Stimulated activated CD8-positive, alpha-beta memory T cell treated with anti-CD3 and anti-CD28 coated beads, Interleukin-4, amount 100 ng/mL, for 24 hours (primary cell): Measurements from ENCODE around the gene DHX32.

Experiments
- DNase-seq: peaks from one replicate; pipeline ENCODE4 v3.0.0-alpha.2; 2020; ENCODE audit warnings: low read depth

Gene DHX32

GRCh38 chr10:125848371-125848770 is 32.7 kb downstream of the DHX32 start:
- DNase-seq: no peak

- no peak for DNase-seq
These were observed 34.2 kb downstream of the DHX32 start for GRCh38 chr10:125846894-125847293.

DNA sequence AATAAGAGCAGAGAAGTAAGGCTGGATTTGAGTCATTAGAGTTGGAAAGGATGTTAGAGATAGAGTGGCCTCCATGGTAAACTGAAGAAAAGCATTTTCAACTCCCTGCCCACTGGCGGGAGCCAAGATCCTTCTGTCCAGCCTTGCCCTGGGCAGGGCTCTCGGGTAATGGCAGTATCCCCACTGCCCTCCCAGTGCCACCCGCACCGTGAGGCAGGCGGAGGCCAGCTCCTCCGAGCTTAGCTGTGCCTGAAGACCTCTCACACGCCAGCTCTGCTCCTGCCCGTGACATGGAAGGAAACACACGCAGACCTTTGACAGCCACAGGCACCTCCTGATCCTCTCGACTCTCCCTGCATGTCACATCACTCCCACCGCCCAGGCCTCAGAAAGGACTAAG is 35.5 kb downstream of the DHX32 start:
- DNase-seq: no peak

GRCh38 chr10:125844751-125845221 is 36.3 kb downstream of the DHX32 start:
- DNase-seq: no peak

- no peak for DNase-seq
These were observed 37.3 kb downstream of the DHX32 start for GRCh38 chr10:125843603-125844329.

GRCh38 chr10:125840955-125841354 is 40.1 kb downstream of the DHX32 start:
- DNase-seq: no peak

DNA sequence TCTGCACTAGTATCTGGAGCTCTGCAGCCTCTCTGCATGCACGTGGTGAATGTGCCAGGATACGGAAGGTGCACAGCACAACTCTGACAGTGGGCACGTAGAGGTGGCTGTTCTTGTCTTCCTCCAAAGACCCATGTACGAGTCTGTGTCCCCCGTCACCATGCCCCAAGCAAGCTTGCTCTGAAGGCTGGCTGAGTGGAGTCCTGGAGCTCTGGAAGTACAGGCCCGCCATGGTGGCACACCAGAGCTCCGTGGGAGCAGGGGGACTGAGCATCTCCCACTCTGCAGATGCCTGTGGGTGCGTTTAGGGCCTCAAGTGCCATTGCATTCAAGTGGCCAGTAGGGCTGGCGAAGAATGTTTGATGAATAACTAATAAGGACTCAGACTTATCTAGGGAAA is 40.7 kb downstream of the DHX32 start:
- no peak for DNase-seq

DNA sequence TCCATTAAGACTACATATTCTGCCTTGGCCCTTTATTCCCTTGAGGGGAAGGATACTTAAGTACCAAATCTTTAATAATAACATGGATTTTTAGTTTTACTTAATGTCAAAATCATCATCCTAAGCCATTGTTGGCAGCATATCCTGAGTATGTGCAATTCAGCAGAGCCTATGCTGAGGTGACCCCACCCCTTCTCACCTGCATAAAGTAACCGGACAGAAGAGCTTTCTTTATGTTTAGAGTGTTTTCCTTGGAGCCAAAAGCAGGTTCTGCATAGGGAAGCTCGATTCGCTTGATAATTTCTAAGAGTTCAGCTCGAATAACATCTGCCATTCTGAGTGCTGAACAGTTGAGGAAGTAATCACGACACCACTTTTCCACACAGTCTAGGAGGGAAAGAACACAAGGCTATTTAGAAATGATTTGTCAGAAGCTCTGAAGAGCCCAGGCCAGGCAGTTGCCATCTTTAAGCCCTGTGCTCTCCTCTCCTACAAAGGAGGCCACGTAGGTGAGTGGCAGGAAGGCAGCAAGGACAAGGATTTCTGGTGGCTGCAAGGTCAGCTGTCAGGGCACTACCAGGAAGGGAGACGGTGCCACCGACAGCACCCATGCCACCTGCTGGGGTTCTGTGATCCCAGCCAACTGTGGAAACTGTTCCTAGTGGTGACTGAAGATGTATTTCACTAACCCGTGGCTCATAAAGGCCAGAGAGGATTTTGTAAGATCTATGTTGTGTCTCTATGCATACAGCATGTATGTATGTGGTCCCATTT is 42.1 kb downstream of the DHX32 start:
- DNase-seq: no peak

DNA sequence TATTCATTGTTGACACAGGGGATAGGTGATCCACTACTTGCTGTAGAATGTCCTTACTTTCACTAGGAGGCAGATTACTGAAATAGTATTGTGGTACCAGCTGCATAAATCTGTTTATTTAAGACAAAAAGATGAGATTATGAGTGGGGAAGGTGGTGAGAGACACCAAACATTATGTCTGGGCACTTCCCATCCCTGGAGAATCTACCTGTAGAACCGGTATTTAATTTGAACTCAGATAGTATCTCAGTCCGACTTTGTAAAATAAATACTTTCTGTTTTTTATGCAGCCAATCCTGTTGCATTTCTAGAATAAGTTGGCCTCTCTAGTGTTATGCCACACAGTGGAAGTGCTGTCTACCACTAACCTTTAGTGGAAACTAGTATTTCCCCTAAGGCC is 44.3 kb downstream of the DHX32 start:
- DNase-seq: no peak

DNA sequence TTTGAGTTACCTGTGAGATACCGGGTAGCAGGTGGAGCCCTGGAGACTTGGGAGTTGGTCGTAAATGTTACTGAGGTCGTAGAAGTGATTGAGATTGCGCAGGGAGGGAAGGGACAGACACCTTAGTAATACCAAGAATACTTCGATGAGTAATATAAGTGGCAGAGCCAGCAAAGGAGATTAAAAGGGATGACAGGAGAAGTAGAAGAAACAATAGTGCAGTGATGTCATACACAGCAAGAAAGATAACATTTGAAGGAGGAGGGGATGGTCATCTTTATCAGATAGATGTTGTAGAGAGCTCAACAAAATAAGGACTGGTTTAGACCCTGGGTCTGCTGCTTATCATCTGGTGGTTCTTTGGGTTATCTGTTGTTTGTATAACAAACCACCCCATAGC is 52.8 kb downstream of the DHX32 start:
- DNase-seq: no peak

DNA sequence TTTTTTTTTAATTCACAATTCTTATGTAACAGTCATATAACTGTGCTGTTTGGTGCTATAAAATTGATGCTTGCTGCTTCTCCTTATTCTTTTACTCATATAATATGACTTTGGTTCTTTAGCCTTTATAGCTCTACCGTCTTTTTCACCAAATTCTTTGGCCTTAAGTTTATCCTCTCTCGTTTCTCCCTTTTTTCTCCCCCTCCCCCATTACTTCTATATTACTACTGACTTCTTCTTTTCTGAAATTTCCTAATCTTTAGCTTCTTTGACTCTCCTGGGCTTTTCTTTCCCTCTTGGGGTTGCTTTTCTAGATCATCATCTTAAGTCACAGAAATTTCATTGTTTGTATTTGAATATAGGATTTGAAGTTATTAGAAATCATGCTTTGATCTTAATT is 54.0 kb downstream of the DHX32 start:
- DNase-seq: no peak

- no peak for DNase-seq
These were observed 56.4 kb downstream of the DHX32 start for GRCh38 chr10:125824736-125825135.

GRCh38 chr10:125823663-125824251 is 57.3 kb downstream of the DHX32 start:
- DNase-seq: no peak

DNA sequence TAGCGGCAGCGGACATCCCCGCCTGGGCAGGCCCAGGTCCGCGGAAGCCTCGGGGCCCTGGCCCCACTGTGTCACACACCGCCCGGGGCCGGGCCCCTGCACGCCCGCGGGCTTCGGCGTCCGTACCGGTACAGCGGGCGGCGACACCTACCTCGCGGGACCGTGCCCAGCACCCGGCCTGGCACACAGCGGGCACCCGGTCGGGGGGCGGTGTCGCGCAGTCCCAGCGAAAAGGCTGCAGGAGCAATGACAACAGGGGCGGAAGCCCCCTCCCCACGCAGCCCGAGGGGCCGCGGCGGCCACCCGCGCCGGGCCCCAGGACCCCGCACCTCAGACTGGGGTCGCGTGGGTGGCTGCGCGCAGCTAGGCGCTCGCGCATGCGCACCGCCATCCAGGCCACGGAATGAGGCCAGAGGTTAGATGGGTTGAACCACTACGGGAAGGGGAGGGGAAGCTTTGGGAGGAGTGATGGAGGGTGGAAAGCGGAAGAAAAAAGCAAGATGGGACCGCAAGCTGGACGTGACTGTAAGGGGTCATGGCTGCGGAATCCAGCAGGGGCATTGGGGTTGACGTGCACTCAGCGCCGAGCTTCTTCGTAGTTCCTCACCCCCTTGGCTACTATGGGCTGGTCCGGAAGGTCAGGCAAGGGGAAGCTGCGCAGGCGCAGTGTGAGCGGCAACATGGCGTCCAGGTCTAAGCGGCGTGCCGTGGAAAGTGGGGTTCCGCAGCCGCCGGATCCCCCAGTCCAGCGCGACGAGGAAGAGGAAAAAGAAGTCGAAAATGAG is 58.0 kb downstream of the DHX32 start, which contains the start of the genes BCCIP and UROS:
Gene BCCIP (plus strand): TSS at position 669 of the 785 bp plus-strand sequence. CDS start 12 bp downstream, at position 681.
Gene UROS (minus strand): TSS at position 381 of the 785 bp plus-strand sequence. CDS start 6,759 bp downstream, outside the sequence.
- DNase-seq: peak; percentile 85

DNA sequence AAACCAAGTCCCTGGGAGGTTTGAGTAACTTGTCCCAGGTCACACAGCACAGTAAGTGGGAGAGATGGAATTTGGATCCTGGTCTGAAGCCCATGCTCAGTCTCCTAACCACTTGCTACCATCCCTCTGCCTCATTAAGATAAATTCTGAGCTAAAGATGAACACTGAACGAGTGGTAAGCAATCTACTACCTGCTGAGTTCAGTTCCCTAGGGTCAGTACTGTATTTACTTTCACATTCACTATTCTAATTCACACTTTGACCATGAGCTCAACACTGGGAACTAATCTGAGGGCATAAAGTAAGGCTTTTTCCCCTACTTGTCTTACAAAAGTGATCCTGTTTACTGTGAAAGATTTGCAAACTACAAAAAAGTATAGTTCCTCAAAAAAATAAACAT is 60.4 kb downstream of the DHX32 start:
- DNase-seq: no peak

GRCh38 chr10:125817337-125817946 is 63.6 kb downstream of the DHX32 start:
- no peak for DNase-seq

- DNase-seq: no peak
These were observed 64.5 kb downstream of the DHX32 start for GRCh38 chr10:125816548-125816947.

DNA sequence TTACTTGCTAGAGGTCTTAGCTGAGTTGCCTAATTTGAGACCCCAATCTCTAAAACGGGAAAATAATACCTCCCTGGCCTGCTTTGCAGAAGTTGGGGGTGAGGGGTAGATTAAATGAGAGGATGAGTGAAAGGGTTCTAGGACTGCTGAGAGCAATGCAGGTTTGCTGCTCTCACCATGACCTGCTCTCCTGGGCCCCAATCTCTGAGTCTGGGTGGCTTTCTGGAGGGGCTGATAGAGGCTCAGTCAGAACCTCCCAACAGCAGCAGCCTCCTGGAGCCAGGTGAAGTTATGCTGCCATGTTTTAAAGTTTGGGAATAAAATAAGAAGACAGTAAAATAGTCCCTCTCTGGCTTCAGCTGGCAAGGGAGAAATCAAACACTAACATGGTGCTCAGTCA is 65.3 kb downstream of the DHX32 start:
- no peak for DNase-seq

GRCh38 chr10:125812128-125812750 is 68.9 kb downstream of the DHX32 start:
- DNase-seq: no peak

GRCh38 chr10:125811251-125811650 is 69.8 kb downstream of the DHX32 start:
- no peak for DNase-seq

DNA sequence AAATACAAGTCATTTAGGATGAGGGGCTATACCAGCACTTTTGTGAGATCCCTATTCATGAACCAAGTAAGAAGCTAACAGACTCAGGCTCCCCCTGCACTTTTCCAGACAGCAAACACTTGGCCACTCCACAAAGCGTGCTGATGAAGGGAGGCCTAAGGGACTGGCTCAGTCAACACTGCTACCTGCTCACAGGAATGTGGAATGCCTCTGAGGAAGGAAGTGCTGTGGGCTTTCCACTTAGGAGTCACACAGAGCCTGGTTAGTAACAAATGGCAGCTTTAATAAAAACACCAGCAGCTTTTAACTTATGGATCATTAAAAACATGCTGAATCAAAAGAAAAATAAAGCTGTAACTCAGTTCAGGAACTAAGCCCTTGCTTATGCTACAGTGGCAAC is 73.0 kb downstream of the DHX32 start:
- no peak for DNase-seq
